ENCODE data around the gene ARID3B. TPM values are rescaled to one million over a fixed set of nuclear protein-coding genes. Genes with fewer than 3 reads are reported as not detected.

Gene ARID3B
- total RNA-seq, 1 experiment from 2014 or later: 92.3 TPM

GRCh38 chr15:74630284-74631086 lies 89.5 kb downstream of the ARID3B start:
- in situ Hi-C loops (cut with HindIII; ENCODE audit: low sequenced_read_pairs): loop anchor here (5.0 kb wide), 1 partner anchor 137 kb away; no protein-coding TSS in a partner anchor
- DNase-seq (ENCODE audit: low spot score): no peak

GRCh38 chr15:74631087-74631385 lies 90.0 kb downstream of the ARID3B start:
- no peak for DNase-seq (ENCODE audit: low spot score)
- in situ Hi-C loops (cut with HindIII; ENCODE audit: low sequenced_read_pairs): loop anchor here (5.0 kb wide), 1 partner anchor 136 kb away; no protein-coding TSS in a partner anchor

GRCh38 chr15:74631408-74631807 lies 90.4 kb downstream of the ARID3B start:
- in situ Hi-C loops (cut with HindIII; ENCODE audit: low sequenced_read_pairs): loop anchor here (5.0 kb wide), 1 partner anchor 136 kb away; no protein-coding TSS in a partner anchor
- DNase-seq (ENCODE audit: low spot score): no peak

- in situ Hi-C loops (cut with HindIII; ENCODE audit: low sequenced_read_pairs): loop anchor here (5.0 kb wide), 1 partner anchor 135 kb away; no protein-coding TSS in a partner anchor
- peak; percentile 70 for DNase-seq (ENCODE audit: low spot score)
Observed at GRCh38 chr15:74631935-74632560, 91.0 kb downstream of the ARID3B start.

- no peak for DNase-seq (ENCODE audit: low spot score)
- in situ Hi-C loops (cut with HindIII; ENCODE audit: low sequenced_read_pairs): loop anchor here (5.0 kb wide), 1 partner anchor 135 kb away; no protein-coding TSS in a partner anchor
Observed at GRCh38 chr15:74632601-74633000, 91.6 kb downstream of the ARID3B start.

- DNase-seq (ENCODE audit: low spot score): no peak
- in situ Hi-C loops (cut with HindIII; ENCODE audit: low sequenced_read_pairs): loop anchor here (5.0 kb wide), 1 partner anchor 134 kb away; no protein-coding TSS in a partner anchor
Observed at GRCh38 chr15:74633781-74634180, 92.8 kb downstream of the ARID3B start.

DNA sequence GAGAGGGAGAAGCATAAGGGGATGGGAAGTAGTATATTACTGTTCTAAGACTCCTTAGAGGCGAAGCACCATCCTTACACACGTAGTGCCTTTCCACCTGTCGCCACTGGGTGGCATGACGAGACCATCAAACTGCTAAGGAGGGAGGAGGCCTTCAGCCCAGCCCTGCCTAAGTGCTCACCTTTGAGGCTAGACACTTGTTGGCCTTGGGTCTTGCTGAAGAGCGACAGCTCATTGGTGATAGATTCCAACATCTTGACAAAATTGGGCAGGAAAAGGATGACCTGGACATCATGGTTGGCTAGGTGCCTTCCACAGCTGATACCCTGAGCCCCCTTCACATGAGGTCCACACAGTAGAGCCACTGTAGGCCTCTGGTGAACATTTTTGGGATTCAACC lies 94.2 kb downstream of the ARID3B start:
- in situ Hi-C loops (cut with HindIII; ENCODE audit: low sequenced_read_pairs): no loop called here

GRCh38 chr15:74636984-74637383 lies 96.0 kb downstream of the ARID3B start:
- no peak for DNase-seq (ENCODE audit: low spot score)
- in situ Hi-C loops (cut with HindIII; ENCODE audit: low sequenced_read_pairs): no loop called here

More for the DNA sequence above, 94.2 kb downstream of the ARID3B start:
- DNase-seq (ENCODE audit: low spot score): peak; percentile 78

DNA sequence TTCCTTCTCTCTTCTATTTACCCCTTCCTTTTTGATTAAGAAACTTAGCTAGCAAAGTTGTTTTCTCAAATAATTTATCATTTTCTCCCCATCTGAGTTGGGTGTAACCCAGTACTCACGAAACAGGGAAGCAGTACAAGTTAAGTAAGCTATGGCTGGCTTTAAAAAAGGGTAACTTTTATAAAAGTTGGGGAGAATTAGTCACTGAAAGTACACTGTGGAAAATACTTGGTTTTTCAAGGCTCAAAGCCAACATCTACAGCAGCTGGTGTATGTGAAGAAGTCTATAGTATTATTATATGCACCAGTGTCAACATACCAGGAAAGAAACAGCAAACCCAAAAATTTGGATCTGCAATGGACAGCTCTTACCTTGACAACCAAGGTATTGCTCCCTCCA lies 100.1 kb downstream of the ARID3B start:
- no peak for DNase-seq (ENCODE audit: low spot score)
- in situ Hi-C loops (cut with HindIII; ENCODE audit: low sequenced_read_pairs): no loop called here

DNA sequence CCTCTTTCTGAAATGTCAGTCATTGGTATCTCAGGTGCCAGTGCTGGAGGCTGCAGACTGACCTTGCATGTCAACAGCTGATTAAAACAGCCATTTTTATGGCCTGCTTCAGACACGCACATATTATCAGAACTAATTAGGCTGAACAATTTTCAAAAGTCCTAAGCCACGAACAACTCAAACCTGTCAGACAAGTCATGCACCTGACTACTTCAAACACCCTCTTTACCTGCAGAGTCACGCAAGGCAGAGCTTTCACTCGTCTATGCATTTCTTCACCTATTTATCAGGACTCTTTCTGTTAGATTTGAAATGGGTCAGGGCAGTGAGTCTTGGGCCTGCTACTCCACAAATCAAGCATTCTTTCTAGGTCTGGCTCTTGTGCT lies 101.3 kb downstream of the ARID3B start:
- no peak for DNase-seq (ENCODE audit: low spot score)
- in situ Hi-C loops (cut with HindIII; ENCODE audit: low sequenced_read_pairs): no loop called here

DNA sequence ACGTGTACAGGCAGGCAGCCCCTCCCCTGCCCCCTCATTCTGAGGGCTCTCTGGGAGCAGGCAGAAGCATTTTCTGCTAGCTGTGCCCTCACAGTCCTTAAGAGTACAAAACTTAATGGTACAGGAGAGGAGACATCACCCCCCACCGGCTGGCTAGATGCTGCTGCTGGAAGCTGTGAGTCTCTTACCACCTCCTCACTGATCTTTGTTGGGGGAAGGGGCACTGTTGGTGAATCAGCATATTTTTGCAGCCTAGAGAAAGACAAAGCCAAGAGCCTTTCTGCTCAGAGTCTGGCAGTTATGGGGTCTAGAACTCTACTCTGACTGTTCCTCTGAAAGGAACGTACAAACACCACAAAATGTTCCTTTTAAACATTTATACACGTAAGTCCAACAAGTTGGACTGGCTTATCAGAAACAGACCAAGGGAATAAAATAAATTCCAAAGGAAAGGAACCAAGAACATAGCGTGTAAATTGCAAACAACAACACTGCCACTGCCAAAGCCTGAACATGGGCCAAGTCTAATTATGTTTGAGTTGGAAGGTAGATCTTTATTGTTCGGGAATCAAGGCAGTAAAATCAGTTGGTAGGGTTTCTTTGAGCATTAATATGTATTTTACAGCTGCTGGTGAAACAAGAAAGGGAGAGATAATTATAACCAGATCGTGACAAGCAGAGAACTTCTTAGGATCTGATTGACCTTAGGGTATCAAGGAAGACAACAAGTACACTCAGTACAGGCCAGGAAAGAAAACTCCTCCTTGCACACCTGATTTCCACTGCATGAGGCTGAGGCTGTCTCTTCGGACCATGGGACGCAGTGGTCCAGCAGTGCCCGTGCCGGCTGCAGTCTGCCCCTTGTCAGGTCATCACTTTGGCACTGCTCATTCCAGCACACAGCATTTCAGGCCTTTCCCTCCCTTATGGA lies 102.0 kb downstream of the ARID3B start:
- in situ Hi-C loops (cut with HindIII; ENCODE audit: low sequenced_read_pairs): no loop called here
- DNase-seq (ENCODE audit: low spot score): no peak

GRCh38 chr15:74643665-74644204 lies 102.7 kb downstream of the ARID3B start:
- no peak for DNase-seq (ENCODE audit: low spot score)
- in situ Hi-C loops (cut with HindIII; ENCODE audit: low sequenced_read_pairs): no loop called here

DNA sequence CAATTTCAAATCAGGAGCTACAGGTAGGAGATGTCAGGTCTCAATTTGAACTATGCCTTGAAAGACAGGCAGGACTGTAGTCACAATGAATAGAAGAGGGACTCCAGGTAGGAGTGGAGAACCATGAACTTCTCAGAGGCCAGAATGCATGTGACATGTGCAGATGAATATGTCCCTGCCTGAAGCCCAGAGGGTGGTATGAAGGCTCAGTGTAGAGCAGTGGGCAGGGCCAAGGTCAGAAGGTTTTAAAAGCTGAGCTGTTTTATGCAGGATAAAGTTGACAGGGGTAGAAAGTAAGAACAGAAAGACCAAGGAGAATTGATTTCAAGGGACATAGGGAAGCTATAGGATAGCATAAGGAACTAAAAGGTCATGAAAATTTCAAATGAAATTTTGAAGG lies 105.5 kb downstream of the ARID3B start:
- in situ Hi-C loops (cut with HindIII; ENCODE audit: low sequenced_read_pairs): no loop called here
- no peak for DNase-seq (ENCODE audit: low spot score)

Other genes with a start within 250 kb of the ARID3B start
- not detected in 2 replicates for gene CYP11A1, start 173.6 kb upstream of the ARID3B start, total RNA-seq (2014; rRNA removed; shearing (Covaris generic))
- 8.5 and 14.3 TPM in 2 replicates for gene SEMA7A, start 107.3 kb upstream of the ARID3B start, total RNA-seq (2014; rRNA removed; shearing (Covaris generic))
- gene UBL7, start 80.1 kb upstream of the ARID3B start, total RNA-seq (2014; rRNA removed; shearing (Covaris generic)): 111 and 117 TPM in 2 replicates
- 18.6 and 32.8 TPM in 2 replicates for gene CLK3, start 74.6 kb downstream of the ARID3B start, total RNA-seq (2014; rRNA removed; shearing (Covaris generic))
- 27.7 and 28.2 TPM in 2 replicates for gene EDC3, start 154.8 kb downstream of the ARID3B start, total RNA-seq (2014; rRNA removed; shearing (Covaris generic))
- gene CYP1A1, start 184.3 kb downstream of the ARID3B start, total RNA-seq (2014; rRNA removed; shearing (Covaris generic)): not detected in 2 replicates
- gene CYP1A2, start 207.6 kb downstream of the ARID3B start, total RNA-seq (2014; rRNA removed; shearing (Covaris generic)): not detected in 2 replicates
- 27.8 and 31.3 TPM in 2 replicates for gene CSK, start 240.9 kb downstream of the ARID3B start, total RNA-seq (2014; rRNA removed; shearing (Covaris generic))

Measured in G401 (cell line).